HG03039 (cell line): ENCODE data around the gene MIGA2.

Source experiments
- ATAC-seq: cut with Tn5 transposase; IDR thresholded peaks from one replicate; pipeline ENCODE4 v1.9.1; 2021; ENCODE audit warnings: mild to moderate bottlenecking, moderate library complexity; ENCODE audit not compliant: unreplicated experiment

MIGA2 gene

DNA sequence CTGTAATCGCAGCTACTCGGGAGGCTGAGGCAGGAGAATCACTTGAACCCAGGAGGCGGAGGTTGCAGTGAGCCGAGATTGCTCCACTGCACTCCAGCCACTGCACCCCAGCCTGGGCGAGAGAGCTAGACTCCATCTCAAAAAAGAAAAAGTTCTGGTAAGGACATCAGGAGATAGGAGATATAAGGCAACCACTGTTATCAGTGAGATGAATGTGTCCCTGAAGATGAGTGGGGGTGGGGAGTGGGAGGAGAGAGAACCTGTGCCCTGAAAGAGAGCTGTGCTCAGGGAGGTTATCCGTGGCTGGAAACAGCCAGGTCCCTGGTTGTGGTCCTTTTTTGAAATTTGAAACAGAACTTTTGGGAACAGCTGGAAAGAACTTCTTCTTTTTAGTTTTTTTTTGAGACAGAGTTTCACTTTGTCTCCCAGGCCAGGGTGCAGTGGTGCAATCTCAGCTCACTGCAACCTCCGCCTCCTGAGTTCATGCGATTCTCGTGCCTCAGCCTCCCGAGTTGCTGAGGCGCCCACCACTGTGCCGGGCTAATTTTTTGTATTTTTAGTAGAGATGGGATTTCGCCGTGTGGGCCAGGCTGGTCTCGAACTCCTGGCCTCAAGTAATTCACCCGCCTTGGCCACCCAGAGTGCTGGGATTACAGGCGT is 77.3 kb downstream of the MIGA2 start:
- no peak for ATAC-seq

- no peak for ATAC-seq
These were observed 82.4 kb downstream of the MIGA2 start for GRCh38 chr9:129118799-129119198.

GRCh38 chr9:129121483-129121882 is 85.1 kb downstream of the MIGA2 start:
- ATAC-seq = no peak
